ENCODE data around the gene ARHGEF11. TPM values are rescaled to one million over a fixed set of nuclear protein-coding genes. Genes with fewer than 3 reads are reported as not detected.

Gene ARHGEF11
- polyA plus RNA-seq, 4 donors = 29.8 to 33.9 (median 32.6) TPM

DNA sequence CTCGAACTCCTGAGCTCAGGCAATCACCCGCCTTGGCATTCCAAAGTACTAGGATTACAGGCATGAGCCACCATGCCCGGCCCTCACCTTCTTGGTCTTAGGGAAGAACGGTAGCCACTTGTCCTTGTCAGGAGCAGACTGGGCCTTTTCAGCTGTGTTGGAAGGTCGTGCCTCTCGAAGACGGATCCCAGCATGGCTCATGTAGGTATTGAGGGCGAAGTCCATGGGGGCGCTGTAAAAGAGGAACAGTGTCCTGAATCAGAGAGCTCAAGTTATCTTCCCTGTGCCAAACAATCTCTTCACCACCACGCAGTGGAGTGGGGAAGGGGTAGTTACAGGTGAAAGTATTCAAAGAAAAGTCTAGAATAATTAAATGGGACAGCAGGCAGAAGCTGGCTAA lies 89.2 kb downstream of the ARHGEF11 start:
- DNase-seq (ENCODE audit: low read depth in 4 of 4, low spot score in 3 of 4) = no peak

DNA sequence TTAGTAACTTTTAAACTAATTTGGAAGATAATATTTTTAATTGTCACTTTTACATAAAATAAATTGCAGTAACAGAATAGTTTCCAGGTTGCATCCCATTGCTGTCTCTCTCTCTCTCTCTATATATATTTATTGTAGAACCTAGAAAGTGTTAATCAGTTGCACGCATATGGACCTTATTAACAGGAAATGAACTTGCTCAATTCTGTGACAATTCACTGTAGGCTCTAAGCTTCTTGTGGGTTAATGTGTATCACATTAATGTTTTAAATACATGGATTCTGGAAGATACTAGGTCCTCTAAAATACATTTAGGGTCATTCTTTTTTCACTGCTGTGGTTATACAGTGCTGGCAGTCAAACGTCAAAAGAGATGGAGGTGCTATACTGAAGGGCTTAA lies 92.0 kb downstream of the ARHGEF11 start:
- DNase-seq (ENCODE audit: low read depth in 4 of 4, low spot score in 3 of 4) = no peak

DNA sequence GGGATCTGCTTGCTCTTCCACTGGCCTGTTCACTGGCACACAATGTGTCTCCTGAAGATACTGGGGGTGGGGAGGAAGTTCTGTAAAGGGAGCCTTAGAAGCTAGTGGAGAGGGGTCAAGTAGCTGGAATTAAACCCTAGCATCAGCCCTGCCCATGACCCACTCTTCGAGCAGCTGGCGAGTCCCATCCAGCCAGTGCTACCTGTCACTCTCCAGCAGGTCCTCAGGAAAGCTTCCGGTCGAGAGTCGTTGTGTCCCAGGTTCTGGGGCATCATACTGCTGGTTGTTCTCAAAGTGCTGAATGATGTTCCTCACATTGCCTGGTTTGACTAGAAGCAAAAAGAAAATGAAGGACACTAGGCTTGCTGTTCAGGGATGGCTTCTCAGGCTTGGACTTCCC lies 94.2 kb downstream of the ARHGEF11 start:
- DNase-seq (ENCODE audit: low read depth in 4 of 4, low spot score in 3 of 4) = no peak

DNA sequence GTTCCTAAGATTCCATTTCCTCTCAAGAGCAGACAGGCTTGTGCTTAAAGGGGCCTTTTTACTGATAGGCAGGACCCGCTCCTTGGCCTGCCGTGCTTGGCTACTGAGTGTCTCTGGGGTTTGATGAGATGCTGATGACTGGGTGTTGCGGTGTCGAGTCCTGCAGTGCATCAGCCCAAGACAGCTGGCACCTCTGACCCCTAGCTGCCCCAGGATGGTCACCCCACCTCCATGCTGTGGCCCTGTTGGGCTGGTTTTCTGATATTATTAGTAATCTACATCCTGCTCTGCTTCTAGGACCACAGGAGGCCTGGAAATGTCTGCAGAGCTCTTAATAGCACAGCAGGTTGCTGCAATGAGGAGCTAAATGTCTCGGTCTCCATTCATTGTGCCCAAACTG lies 96.4 kb downstream of the ARHGEF11 start:
- no peak for DNase-seq (ENCODE audit: low read depth in 4 of 4, low spot score in 3 of 4)

DNA sequence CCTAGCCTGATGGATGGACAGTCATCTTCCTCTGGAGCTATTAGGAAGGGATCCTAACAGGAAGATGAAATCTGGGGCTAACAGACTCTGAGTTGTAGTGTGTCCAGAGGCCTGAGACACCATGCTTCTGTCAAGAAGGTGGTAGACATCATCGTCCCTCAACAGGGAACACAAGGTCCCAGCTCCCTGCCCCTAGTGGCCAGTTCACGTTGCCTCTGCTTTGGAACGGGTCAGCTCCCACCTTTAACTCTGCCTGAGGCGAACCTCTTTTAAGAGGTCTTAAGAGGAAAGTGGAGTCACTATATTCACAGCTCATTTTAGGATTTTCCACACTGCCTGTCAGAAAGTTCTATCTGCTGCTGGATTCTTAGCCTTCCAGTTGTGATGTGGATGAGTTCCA lies 96.8 kb downstream of the ARHGEF11 start:
- DNase-seq (ENCODE audit: low read depth in 4 of 4, low spot score in 3 of 4) = no peak

DNA sequence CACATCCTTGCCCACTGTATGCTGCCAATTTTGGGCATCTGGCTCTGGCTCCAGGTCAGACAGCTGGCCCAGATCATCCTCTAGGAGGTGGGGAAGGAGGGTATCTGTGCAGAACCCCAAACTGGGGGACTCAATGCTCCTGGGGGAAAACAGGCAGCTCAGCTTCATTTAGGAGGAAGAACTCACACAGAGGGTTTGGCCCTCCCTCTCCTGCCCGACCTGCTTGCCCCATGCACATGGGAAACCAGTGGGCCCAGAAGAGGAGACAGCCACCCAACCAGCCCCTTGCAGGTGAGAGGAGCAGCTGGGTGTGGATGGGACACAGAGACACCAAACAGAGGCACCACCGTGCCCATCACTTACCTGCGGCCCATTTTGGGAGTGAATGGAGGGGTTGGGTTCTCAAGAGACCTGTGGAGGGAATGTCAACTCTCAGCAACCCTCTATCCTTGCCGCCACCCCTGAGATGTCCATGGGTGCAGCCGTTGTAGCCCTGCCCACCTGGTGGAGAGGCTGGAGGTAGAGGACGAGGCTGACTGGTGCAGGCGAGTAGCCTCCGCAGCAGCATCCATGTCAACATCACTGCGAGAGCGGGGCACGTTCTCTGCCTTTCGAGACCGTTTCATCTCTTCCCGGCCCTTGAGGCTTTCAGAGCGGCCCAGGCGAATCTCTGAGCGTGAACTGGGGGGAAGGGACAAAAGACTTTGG lies 97.6 kb downstream of the ARHGEF11 start:
- DNase-seq (ENCODE audit: low read depth in 4 of 4, low spot score in 3 of 4) = no peak

DNA sequence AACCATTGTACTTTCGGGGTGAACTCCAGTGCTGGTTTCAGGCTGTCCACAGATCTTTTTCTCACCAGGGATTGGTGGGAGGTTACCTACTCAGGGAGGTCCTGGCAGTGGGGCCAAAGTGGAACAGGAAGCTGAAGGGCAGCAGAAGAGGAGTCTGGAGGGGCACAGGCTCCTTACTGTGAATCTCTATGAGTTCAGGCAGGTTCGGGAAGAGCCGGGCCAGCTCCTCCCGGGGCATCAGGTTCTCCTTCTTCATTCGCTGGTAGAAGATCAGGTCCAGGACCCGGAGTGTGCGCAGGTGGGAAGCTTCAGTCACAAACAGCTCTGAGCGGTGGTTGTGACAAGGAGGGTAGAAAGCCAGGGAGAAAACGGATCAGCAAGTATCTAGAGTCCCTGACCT lies 98.4 kb downstream of the ARHGEF11 start:
- no peak for DNase-seq (ENCODE audit: low read depth in 4 of 4, low spot score in 3 of 4)

DNA sequence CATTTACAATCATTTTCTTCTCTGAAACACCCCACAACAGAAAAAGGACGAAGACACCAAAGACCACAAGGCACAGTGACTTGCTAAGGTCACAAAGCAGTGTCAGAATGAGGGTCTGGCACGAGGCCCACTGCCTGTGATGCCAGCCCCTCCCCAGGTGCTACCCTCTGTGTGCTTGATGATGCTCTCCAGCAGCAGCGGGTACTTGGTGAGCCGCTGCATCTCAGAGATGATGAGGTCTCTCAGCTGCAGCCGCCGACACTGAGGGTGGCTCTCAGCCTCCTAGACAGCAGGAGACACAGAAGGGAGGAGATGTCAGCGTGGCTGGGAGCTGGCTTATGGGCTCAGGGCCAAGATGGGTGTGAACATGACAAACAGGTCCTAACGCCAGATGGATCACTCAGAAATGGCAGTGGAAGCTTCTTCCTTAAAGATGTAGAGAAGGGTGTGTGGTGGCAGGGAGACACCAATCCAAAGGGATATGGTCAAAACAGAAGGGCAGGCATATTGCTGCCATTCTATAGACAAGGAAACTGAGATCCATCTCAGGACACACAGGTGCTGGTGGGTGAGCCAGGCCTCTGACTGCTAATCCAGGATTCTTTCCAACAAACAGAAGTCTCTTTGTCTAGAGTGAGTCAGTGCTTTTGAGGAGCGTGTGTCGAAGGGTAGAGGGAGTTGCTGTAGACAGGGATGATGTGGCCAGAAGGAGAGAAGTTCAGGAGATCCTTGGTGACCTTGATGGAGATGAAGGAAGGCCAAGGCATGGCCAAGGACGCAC lies 99.5 kb downstream of the ARHGEF11 start:
- no peak for DNase-seq (ENCODE audit: low read depth in 4 of 4, low spot score in 3 of 4)

DNA sequence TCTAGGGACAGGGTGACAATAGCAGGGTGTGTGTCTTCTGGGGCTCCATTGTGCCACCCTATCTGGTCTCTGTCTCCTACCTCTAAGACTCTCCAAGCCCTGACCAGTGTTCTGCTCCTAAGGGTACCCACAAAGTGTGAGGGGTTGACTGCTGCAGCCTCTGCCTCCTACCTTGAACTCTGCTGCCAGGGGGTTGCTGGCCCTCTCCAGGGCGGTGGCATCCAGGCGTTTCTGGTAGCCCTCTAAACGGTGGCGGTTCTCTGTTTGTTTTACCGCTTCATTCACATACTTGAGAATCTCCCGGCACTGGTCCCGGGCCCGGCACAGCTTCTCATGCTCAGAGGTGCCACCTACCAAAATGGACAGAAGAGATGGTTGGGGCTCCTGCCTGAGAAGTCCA lies 100.7 kb downstream of the ARHGEF11 start:
- DNase-seq (ENCODE audit: low read depth in 4 of 4, low spot score in 3 of 4) = no peak

DNA sequence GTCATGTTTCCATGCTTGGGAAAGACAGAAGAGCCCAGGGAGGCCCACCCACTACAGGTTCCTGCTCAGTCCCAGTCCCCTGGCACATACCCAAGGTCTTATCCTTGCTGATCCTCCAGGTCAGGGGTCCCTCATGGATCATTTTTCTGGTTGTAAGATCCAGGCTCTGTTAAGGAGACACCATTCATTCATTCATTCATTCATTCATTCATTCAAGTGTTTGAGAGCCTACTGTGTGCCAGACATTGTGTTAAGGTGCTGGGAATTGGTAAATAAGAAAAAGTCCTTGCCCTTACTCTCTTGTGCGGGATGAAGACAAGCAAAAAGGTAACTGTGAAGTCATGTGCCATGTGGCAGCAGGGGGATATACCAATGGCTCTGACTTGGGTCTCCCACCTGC lies 101.3 kb downstream of the ARHGEF11 start:
- DNase-seq (ENCODE audit: low read depth in 4 of 4, low spot score in 3 of 4) = no peak

DNA sequence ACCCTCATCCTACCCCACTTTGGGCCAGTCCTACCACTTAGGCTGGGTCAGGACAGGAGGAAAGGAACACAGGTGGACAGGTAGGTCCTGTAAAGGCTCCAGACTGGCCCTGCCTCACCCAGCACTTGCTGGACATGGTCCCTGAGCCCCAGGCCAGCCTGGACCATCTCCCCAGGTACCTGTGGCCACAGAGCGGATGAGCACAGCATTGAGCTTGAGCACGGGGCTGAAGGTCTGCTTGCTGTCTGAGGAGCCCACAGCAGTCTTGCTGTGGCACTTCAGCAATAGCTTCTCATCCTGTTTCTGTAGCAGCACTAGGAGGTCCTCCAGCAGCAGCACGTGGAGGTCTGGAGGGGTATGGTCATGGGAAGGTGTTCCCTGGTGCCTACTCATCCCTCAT lies 101.8 kb downstream of the ARHGEF11 start:
- DNase-seq (ENCODE audit: low read depth in 4 of 4, low spot score in 3 of 4) = no peak

DNA sequence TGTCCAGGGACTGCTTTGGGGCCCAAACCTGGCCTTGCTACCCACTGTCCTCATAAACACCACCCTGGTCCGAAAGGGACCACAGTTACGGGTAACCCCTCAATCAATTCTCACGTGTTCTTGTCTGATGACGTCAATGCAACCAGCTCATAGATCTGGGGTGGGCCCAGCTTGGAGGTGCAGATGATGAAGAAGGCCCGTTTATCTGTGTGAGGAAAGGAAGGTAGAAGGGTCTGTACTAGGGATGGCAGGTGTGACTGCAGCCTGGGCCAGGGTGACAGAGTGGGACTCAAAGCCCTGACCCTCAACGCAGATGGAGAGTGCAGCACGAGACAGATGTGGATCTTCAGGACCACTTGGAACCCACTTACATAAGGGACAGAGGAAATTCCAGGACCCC lies 103.0 kb downstream of the ARHGEF11 start:
- no peak for DNase-seq (ENCODE audit: low read depth in 4 of 4, low spot score in 3 of 4)

DNA sequence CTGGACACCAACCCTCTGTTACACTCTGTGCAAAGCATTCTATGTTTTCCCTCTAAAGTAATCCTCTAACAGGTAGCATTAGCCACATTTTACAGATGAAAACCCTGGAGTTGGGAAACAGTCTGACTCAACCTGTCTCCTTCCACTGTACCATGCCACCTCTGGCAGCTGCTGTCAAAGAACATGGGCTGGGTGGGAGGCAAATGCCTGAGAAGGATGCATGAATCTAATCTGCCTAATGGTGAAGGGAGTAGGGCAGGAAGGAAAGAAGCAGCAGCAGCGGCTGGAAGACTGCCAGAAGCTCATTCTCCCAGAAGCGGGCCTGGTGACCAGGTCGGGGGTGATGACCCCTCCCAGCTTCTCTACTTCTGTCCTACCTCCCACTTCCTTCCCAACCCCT lies 103.4 kb downstream of the ARHGEF11 start:
- no peak for DNase-seq (ENCODE audit: low read depth in 4 of 4, low spot score in 3 of 4)

DNA sequence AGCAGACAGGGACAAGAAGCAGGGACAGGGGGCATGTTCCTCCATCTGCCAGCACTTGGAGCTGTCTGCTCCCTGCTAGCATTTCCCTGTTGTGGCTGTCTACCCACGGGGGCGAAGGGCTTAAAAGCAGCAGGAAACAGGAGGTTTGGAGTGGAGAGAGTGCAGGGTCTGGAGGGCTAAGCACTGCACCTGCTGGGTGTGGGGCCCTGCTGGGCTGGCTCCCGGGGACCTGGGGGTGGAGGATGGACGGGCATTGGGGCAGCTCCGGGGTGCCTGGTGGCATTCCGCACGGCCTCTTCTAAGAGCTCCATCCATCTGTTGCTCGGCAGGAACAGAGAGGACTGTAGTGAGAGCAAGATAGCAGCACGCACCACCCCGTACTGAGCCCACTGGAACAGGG lies 103.9 kb downstream of the ARHGEF11 start:
- DNase-seq (ENCODE audit: low read depth in 4 of 4, low spot score in 3 of 4) = no peak

DNA sequence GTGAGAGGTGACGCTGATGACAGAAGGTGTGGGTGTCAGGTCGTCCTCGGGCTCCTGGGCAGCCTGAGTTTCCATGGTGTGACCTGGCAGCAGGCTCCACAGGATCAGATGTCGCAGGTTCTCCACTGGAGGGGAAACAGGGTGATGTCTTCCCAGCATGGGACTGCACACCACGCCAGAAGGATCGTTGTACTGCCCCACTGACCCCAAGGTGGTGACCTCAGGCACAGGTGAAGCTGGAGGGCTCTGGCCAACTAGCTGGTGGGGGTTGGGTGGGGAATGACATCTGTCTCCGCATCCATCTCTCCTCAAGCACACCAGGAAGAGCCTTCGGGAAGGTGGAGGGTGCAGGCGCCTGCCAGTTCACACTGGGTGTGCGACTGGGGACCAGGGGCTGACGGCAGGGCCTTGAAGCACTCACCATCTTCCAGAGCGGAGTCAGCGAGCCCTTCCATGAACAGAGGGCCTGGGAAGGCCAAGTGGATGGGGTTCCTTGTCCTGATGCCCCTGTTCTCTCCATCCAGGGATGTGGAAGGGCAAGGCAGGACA lies 105.7 kb downstream of the ARHGEF11 start:
- no peak for DNase-seq (ENCODE audit: low read depth in 4 of 4, low spot score in 3 of 4)

DNA sequence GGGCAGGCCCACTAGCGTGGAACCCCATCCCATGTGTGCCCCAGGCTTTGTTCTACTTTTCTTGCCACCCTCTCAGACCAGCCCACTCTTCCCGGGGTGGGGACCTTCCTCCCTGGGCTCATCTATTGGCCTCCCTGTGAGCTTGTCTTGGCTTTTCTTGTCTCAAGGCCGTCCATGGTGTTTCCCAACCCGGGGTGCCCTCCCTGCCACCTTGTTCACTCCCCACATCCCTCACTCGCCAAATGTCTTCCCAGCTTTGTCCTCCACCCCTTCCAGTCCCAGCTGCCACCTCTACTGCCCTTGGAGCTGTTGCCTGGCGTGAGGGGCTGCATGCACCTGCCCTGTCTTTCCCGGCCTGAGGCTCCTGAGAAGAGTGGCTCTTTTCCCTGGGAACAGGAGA lies 106.7 kb downstream of the ARHGEF11 start:
- no peak for DNase-seq (ENCODE audit: low read depth in 4 of 4, low spot score in 3 of 4)

DNA sequence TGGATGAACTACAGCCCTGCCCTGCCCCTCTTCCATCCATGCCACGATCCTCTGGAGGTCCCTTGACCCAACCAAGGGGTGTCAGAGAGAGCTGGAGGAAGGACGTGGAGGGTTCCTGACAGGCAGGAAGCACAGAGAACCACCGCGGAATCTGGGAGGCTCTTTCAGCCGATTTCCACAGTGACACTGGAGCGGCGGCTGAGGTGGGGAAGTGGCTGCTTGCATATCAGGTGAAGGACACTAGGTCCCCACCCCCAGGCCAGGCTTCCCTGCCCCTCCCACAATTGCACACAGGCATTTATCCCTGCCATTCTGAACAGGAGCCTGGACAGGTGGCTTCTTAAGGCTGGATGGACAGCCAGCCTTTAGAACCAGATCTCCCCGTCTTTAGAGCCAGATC lies 107.7 kb downstream of the ARHGEF11 start:
- no peak for DNase-seq (ENCODE audit: low read depth in 4 of 4, low spot score in 3 of 4)

DNA sequence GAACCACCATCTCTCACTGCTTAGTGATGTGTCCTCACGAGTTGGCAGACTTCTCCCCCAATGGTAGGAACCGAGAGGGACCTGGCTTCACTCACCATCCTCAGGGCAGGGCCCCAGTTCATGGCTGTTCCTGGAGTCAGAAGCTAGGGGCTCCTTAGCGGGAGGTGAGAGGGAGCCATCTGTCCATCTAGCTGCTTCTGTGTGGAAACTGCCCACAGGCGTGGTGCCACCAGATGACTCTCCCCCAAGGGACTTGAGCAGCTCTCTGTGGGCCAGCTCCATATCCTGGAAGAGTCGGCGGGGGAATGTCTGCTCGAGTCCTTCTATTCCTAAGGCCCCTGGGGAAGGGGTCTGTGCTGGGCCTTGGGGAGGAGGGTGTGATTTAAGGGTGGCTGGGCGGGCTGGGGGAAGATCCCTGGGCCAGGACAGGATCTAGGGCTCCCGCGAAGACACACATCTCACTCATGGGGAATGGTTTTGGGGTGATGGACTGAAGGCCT lies 108.8 kb downstream of the ARHGEF11 start:
- no peak for DNase-seq (ENCODE audit: low read depth in 4 of 4, low spot score in 3 of 4)

DNA sequence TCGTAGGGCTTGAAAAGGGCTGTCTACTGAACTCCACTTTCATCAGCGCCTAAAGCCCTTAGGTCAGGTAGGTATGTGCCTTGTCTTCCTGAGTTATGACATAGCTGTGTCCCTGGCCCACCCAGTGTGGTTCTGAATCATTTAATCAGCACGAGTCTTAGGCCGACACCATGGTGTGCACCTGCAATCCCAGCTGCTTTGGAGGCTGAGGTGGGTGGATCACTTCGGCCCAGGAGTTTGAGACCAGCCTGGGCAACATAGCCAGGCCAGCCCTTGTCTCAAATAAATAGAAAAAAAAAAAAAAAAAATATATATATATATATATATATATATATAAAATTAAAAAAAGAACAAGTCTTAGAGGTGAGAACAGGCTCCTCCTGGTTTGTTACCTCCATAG lies 109.4 kb downstream of the ARHGEF11 start:
- no peak for DNase-seq (ENCODE audit: low read depth in 4 of 4, low spot score in 3 of 4)

DNA sequence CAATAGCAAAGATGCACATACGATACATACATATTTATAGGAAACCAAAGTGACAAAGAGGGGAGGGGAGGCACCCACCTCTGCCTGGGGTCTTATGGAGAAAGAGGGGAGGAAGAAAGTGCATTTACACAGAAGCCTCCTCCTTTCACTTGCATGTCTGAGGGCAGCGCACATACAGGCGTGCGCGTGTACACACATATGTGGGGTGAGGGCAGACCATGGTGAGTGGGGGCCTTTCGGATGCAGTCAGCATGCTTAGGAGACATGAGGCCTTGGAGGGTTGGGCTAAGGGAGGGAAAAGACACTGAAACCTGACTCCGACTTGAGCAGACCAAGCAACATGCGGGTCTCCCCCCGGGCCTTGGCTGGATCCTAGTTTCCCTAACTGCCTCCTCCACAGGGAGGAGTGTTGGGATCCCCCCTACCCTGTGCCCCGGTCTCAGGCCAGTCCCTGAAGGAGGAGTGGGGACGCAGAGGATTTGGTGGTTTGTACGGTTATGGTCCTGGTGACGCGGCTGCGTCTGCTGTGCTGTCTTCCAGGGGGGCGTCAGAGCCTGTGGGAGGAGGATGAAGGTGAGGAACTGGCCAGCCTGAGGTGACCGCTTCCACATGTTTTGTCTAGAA lies 109.9 kb downstream of the ARHGEF11 start:
- DNase-seq (ENCODE audit: low read depth in 4 of 4, low spot score in 3 of 4) = no peak

DNA sequence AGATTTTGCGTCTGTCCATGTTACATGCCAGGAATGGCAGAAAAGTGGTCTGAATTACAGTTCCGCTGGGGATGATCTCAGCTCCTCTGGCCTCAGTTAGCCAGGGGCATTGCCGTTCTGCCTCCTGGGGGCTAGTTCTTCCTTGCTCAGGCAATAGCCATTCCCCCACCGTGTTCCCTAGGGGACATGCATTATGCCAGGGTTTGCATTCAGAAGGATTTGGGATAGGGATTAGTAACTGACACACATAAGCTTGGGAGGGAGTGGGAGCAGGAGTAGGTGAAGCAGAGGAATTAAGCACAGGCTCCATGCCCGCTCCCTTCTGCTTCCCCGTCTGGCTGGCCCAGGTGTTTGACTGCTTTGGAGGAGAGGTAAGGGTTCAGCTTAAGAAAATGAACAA lies 112.4 kb downstream of the ARHGEF11 start:
- no peak for DNase-seq (ENCODE audit: low read depth in 4 of 4, low spot score in 3 of 4)
